SU-DHL-6 (cell line): Measurements from ENCODE around the gene GATAD2B.

Experiments
- CTCF ChIP-seq: fragments of 200-600 bp; sonication (generic); IDR thresholded peaks from one replicate; pipeline ENCODE4 v1.5.1; 2017; ENCODE audit warnings: antibody characterized with exemption, mild to moderate bottlenecking, low read length, moderate library complexity; ENCODE audit not compliant: insufficient read depth, poor library complexity, severe bottlenecking
- EZH2phosphoT487 ChIP-seq: fragments of 200-600 bp; sonication (generic), shearing (Covaris generic); conservative IDR thresholded peaks from 2 replicates; pipeline ENCODE4 v1.6.1; 2018; ENCODE audit warnings: mild to moderate bottlenecking, antibody characterized with exemption, low read length, moderate library complexity, mixed read lengths

GRCh38 chr1:153774780-153775457, 147.9 kb downstream of the GATAD2B start, which contains the start of gene SLC27A3:
- TF ChIP-seq CTCF (no peak), EZH2phosphoT487 (no peak)
